ENCODE measurements around the gene KRT72. TPM values are rescaled to one million over a fixed set of nuclear protein-coding genes. Genes with fewer than 3 reads are reported as not detected.

Gene KRT72
- total and polyA plus RNA-seq, 2 donors, result not detected

DNA sequence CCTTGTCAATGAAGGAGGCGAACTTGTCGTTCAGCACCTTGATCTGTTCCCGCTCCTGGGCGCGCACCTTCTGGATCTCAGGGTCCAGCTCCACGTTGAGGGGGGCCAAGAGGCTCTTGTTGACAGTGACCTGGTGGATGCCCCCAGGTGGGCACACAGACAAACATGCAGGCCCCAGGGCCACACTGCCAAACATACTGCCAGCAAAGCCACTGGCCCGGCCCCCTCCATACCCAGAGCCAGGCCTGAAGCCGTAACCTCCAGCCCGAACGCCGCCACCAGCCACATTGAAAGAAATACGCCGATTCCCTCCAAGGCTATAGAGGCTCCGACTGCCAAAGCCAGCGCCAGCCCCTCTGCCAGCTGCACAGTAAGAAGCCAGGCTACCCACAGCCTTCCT is 28.0 kb downstream of the KRT72 start:
- DNase-seq (ENCODE audit: extremely low spot score), result no peak
- 91% methylated on average over 15 of the region's 15 CpGs for WGBS
- Histone ChIP-seq H3K4me1 (ENCODE audit: insufficient read depth) (no peaks in the 10 kb centered on the region), H3K4me3 (ENCODE audit: low read depth, low read length) (no peak overlapping the region), H3K27ac (ENCODE audit: low read depth) (no peak overlapping the region), H3K36me3 (ENCODE audit: insufficient read depth) (no peaks in the 10 kb centered on the region)

DNA sequence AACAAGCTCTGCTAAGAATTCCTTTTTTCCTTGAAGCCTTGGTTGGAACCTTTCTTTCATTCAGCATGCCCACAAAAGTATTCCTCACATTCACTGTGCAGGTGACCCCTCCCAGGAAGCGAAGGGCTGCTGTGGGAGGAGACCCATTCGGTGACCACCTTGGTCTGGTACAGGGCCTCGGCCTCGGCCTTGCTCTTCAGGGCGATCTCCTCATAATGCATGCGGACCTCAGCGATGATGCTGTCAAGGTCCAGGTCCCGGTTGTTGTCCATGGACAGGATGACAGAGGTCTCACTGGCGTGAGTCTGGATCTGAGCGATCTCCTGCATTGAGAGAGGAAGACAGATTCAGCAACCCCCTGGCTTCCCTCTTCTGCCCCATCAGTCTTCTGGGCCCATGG is 30.8 kb downstream of the KRT72 start:
- DNase-seq (ENCODE audit: extremely low spot score), result no peak
- Histone ChIP-seq H3K27ac (ENCODE audit: low read depth) (no peak overlapping the region), H3K4me3 (ENCODE audit: low read depth, low read length) (no peak overlapping the region), H3K36me3 (ENCODE audit: insufficient read depth) (no peaks in the 10 kb centered on the region), H3K4me1 (ENCODE audit: insufficient read depth) (no peaks in the 10 kb centered on the region)
- WGBS, result 95% methylated on average over 10 of the region's 10 CpGs

DNA sequence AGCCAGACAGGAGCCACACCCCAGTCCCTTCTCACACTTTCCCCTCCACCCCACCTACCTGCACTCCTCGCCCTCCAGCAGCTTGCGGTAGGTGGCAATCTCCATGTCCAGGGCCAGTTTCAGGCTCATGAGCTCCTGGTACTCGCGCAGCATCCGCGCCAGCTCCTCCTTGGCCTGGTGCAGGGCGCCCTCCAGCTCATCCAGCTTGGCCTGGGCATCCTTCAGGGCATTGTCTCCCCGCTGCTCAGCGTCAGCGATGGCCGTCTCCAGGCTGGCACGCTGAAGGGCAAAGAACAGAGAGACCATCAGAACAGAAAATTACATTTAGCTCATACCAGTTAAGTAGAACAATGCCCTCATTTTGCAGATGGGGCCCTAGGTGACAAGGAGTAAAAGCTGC is 33.2 kb downstream of the KRT72 start:
- 88% methylated on average over 12 of the region's 12 CpGs for WGBS
- no peak for DNase-seq (ENCODE audit: extremely low spot score)
- Histone ChIP-seq H3K4me3 (ENCODE audit: low read depth, low read length) (no peak overlapping the region), H3K27ac (ENCODE audit: low read depth) (no peak overlapping the region), H3K4me1 (ENCODE audit: insufficient read depth) (no peaks in the 10 kb centered on the region), H3K36me3 (ENCODE audit: insufficient read depth) (no peaks in the 10 kb centered on the region)

DNA sequence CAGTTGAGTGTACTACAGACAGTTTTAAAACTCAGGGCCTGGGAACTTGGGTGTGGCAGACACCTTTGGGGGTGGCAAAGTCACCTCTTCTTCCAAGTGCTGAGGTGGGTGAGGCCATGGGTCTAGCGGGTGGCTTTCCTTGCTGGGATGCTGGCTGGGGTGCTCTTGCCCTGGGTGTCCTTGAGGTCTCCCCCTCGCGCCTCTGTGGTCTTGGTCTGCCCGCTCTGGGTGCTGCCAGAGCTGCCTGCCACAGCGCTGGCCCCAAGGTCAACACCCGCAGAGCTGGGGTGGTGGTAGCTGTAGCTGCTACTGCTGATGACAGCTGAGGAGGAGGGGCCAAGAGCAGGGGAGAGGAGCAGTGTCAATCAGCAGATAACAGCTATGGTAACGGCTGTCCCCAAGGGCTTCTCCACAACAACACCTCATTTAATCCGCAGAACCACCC is 34.4 kb downstream of the KRT72 start:
- H3K4me3 ChIP-seq (ENCODE audit: low read depth, low read length), result no peak overlapping the region
- 77% methylated on average over 8 of the region's 8 CpGs for WGBS
- H3K4me1 ChIP-seq (ENCODE audit: insufficient read depth), result no peaks in the 10 kb centered on the region
- no peak overlapping the region for H3K27ac ChIP-seq (ENCODE audit: low read depth)
- no peak for DNase-seq (ENCODE audit: extremely low spot score)
- no peaks in the 10 kb centered on the region for H3K36me3 ChIP-seq (ENCODE audit: insufficient read depth)

DNA sequence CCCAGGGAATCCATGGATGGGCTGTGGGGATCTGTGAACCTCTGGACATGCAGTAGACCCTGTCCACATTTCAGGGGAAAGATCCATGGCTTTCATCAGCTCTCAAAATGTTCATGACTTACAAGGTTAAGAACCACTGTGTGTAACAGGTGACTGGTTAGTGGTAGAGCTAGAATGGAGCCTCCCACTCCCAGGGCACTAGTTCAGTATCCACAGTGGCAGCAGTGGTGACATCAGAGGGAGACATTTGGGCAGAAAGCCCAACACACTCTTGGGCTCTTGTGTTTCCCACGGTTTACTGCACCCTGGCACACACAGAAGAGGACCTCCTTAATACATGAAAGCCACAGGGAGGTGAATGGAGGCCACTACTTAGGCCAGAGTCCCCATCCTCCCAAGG is 36.7 kb downstream of the KRT72 start:
- Histone ChIP-seq H3K36me3 (ENCODE audit: insufficient read depth) (no peaks in the 10 kb centered on the region), H3K4me1 (ENCODE audit: insufficient read depth) (no peaks in the 10 kb centered on the region), H3K4me3 (ENCODE audit: low read depth, low read length) (no peak overlapping the region), H3K27ac (ENCODE audit: low read depth) (no peak overlapping the region)
- DNase-seq (ENCODE audit: extremely low spot score), result no peak
- WGBS, result 75% methylated on average over 1 of the region's 1 CpG

DNA sequence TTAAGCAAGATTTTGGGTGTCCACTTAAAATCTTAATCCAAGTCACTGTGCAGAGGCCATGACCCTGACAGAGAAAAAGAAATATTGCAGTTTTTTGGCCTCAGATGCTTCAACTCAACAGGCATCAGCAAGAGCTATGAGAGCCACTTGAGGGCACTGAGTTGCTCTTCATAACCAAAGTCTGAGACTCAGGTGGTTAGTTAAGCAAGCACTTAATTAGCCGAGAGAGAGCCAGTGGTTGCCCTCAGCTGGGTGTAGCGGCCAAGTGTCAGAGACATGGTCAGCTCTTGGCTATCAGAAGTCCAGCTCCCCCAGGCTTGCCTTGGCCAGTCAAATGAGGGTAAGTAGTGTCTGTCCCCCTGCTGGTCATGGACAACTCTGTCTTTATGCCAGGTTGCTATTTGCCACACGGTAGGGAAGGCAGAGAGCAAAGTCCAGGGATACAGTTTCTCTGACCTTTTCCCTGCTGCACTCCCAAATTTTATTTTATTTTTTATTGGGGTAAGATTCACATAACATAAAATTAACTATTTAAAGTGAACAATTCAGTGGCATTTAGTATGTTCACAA is 39.3 kb downstream of the KRT72 start:
- H3K27ac ChIP-seq (ENCODE audit: low read depth), result no peak overlapping the region
- WGBS, result 76% methylated on average over 3 of the region's 3 CpGs

DNA sequence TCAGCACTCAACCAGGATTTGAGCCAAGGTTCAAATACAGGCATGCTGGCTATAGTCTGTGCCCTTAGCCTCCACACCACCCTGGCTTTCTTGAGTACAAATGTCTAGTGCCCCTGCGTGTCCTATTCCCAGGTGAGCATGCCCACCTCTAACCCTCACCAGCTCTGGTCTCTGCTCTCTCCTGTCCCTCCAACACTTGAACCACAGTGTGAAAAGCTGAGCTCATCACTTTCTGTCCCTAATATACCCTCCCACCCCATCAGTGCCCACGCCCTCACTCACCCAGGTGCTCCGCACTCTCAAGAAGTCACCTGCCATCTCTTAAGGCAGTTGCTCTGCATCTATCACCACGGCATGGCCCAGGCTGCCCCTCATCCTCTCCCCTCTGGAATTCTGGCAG is 41.3 kb downstream of the KRT72 start:
- H3K27ac ChIP-seq (ENCODE audit: low read depth), result no peak overlapping the region
- no peak overlapping the region for H3K4me3 ChIP-seq (ENCODE audit: low read depth, low read length)
- H3K4me1 ChIP-seq (ENCODE audit: insufficient read depth), result no peaks in the 10 kb centered on the region
- no peak for DNase-seq (ENCODE audit: extremely low spot score)
- 81% methylated on average over 4 of the region's 4 CpGs for WGBS
- no peaks in the 10 kb centered on the region for H3K36me3 ChIP-seq (ENCODE audit: insufficient read depth)

More for the DNA sequence above, 39.3 kb downstream of the KRT72 start:
- DNase-seq (ENCODE audit: extremely low spot score), result no peak
- no peaks in the 10 kb centered on the region for H3K36me3 ChIP-seq (ENCODE audit: insufficient read depth)
- no peak overlapping the region for H3K4me3 ChIP-seq (ENCODE audit: low read depth, low read length)
- H3K4me1 ChIP-seq (ENCODE audit: insufficient read depth), result no peaks in the 10 kb centered on the region

DNA sequence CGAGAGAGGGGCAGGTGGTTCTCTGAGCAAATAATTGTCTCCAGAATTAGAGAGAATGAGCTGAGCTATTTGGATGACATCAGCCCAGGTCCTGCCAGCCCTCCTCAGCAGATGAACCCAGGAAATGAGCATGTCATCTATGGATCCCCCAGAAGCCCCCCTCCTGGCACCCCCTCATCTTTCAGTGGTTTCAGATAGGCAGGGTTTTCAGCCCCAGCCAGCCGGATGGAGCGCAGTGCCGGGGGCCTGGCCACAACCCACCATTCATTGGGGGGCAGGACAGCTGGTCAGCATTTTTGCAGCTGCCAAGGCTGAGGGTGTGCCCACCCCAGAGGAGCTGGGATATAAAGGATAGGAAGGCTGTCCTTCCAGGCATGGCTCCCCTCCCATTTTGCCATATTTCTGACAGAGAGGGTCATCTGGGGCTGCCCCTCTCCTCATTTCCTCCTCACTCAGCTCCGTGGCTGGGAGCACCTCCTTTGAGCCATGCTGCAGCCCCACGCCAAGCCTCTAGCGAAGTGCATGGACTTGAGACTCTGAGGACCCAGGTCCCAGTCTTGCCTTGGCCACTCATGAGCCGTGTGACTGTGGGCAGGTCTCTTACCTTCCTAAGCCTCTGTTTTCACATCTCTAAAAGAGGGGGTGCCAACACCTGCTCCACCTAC is 42.4 kb downstream of the KRT72 start:
- WGBS, result 74% methylated on average over 8 of the region's 8 CpGs
- Histone ChIP-seq H3K4me1 (ENCODE audit: insufficient read depth) (no peaks in the 10 kb centered on the region), H3K4me3 (ENCODE audit: low read depth, low read length) (no peak overlapping the region), H3K36me3 (ENCODE audit: insufficient read depth) (no peaks in the 10 kb centered on the region), H3K27ac (ENCODE audit: low read depth) (no peak overlapping the region)
- DNase-seq (ENCODE audit: extremely low spot score), result no peak

DNA sequence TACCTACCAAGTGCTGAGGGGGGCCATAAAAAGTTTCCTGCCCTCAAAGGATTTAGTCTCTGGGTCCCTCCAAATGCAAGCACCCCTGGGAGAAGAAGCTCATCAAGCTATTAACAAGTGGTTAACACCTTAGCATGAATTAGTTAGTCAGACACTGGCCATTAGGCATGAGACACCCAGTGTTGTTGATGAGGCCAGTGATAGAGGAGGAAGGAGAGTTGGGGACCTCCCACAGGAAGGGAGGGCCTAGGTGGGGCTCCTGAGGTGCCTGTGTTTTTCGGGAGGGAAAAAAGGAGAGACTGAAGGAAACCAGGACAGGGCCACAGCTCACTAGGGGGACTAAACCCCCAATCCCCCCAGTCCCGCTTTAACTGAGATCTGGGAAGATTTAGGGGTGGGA is 43.8 kb downstream of the KRT72 start:
- H3K27ac ChIP-seq (ENCODE audit: low read depth), result no peak overlapping the region
- 75% methylated on average over 2 of the region's 2 CpGs for WGBS
- no peak for DNase-seq (ENCODE audit: extremely low spot score)
- no peaks in the 10 kb centered on the region for H3K4me1 ChIP-seq (ENCODE audit: insufficient read depth)
- no peak overlapping the region for H3K4me3 ChIP-seq (ENCODE audit: low read depth, low read length)
- no peaks in the 10 kb centered on the region for H3K36me3 ChIP-seq (ENCODE audit: insufficient read depth)

DNA sequence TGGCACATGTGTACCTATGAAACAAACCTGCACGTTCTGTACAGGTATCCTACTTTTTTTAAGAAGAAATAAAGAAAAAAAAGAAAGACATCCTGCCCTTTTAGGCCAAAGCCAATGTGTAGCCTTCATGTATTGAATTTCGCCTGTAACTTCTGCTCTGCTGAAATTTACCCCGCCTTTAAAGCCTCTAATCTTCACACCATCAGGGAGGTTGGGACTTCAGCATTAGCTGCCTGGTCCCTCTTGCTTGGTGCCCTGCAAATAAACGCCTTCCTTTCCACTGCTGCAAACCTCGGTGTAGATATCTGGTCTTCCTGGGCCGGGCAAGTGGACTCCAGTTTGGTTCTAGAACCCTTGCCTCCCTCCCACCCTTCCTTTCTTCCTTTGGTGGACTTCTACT is 45.7 kb downstream of the KRT72 start:
- no peak overlapping the region for H3K27ac ChIP-seq (ENCODE audit: low read depth)
- no peak overlapping the region for H3K4me3 ChIP-seq (ENCODE audit: low read depth, low read length)
- no peak for DNase-seq (ENCODE audit: extremely low spot score)
- no peaks in the 10 kb centered on the region for H3K4me1 ChIP-seq (ENCODE audit: insufficient read depth)
- H3K36me3 ChIP-seq (ENCODE audit: insufficient read depth), result no peaks in the 10 kb centered on the region
- 84% methylated on average over 6 of the region's 6 CpGs for WGBS

DNA sequence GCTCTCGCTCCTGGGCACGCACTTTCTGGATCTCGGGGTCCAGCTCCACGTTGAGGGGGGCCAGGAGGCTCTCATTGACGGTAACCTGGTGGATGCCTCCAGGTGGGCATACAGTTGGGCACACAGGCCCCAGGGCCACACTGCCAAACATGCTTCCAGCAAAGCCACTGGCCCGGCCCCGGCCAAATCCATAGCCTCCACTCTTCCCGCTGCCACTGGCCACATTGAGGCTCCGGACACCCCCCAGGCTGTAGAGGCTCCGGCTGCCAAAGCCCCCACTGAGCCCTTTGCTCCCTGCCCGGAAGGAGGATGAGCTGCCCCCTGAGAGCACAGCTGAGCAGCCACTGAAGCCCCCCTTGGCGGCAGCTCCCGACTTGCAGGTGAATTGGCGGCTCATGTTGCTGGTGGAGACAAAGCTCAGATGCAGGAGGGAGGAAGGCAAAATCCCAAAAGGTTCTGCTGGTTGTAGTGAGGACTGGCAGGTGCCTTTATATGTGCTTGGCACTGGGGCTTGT is 48.5 kb downstream of the KRT72 start, which contains the start of gene KRT71:
TSS of gene KRT71 (minus strand) at position 465 of the 515 bp plus-strand sequence. CDS start at position 397, 68 bp downstream.
- no peak within 1 kb of the TSS for H3K4me3 ChIP-seq (ENCODE audit: low read depth, low read length)
- 88% methylated on average over 14 of the region's 14 CpGs for WGBS
- no peak for DNase-seq (ENCODE audit: extremely low spot score)
- no peaks in the 10 kb centered on the region for H3K4me1 ChIP-seq (ENCODE audit: insufficient read depth)
- no peaks in the 10 kb centered on the region for H3K36me3 ChIP-seq (ENCODE audit: insufficient read depth)
- no peak within 1 kb of the TSS for H3K27ac ChIP-seq (ENCODE audit: low read depth)

DNA sequence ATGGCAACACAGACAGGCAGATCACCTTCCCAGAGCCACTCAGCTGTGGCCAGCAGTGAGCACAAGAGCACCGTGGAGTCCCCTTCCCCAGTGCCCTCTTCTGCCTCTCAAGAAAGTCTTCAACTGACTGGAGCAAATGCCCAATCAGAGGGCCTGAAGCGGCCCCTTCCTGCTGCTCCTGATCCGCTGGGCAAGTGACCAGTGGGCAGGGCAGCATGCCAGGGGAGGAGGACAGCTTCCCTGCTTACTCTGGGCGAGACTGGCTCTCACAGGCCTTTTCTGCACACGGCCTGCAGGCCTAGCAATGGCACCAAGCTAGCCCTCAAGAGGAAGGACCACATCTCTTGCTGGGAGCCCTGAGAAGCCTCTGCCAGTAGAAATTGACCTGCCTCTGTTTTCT is 49.2 kb downstream of the KRT72 start:
- Histone ChIP-seq H3K36me3 (ENCODE audit: insufficient read depth) (no peaks in the 10 kb centered on the region), H3K27ac (ENCODE audit: low read depth) (no peak overlapping the region), H3K4me3 (ENCODE audit: low read depth, low read length) (no peak overlapping the region), H3K4me1 (ENCODE audit: insufficient read depth) (no peaks in the 10 kb centered on the region)
- no peak for DNase-seq (ENCODE audit: extremely low spot score)
- WGBS, result 78% methylated on average over 5 of the region's 5 CpGs

DNA sequence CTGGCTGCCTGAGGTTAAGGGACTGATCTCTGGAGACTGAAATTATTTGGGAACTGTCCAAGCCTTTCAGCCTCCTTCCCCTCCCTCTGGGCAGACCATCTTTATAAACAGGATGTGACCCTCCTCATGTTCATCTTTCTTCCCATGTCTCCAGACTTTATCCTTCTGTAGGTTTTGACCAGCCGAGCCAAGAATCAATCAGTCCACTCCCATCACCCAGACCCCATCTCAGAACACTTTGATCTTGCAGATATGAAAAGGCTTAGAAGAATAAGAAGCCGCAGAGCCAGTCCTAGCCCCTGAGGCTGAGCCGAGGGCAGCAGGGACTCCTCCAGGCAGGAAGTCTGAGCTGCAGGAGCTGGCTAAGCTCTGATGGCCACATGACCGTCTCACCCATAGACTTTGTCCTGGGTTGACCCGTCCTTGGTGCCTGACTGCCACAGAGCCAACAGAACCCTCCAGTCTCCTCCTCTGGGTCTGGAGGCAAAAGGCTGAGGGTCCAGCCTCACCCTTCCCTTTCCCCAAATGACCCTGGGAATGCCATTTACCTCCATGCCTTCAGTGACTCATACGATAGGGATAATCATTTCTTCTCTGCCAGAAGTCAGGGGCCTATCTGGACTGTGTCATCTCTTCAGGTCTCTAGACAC is 49.9 kb downstream of the KRT72 start:
- WGBS, result 46% methylated on average over 6 of the region's 6 CpGs
- Histone ChIP-seq H3K4me1 (ENCODE audit: insufficient read depth) (no peaks in the 10 kb centered on the region), H3K27ac (ENCODE audit: low read depth) (no peak overlapping the region), H3K4me3 (ENCODE audit: low read depth, low read length) (no peak overlapping the region), H3K36me3 (ENCODE audit: insufficient read depth) (no peaks in the 10 kb centered on the region)
- no peak for DNase-seq (ENCODE audit: extremely low spot score)

DNA sequence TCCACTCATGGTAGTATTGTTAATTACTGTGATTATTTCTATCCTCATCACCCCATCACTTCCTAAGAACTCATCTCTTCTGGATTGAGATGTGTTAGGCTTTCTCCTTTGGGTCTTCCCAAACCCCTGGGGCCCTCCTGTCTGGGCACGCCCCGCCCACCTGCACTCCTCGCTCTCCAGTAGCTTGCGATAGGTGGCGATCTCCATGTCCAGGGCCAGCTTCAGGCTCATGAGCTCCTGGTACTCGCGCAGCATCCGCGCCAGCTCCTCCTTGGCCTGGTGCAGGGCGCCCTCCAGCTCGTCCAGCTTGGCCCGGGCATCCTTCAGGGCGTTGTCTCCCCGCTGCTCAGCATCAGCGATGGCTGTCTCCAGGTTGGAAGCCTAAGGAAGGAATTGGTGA is 55.1 kb downstream of the KRT72 start:
- WGBS, result 94% methylated on average over 15 of the region's 15 CpGs
- no peaks in the 10 kb centered on the region for H3K36me3 ChIP-seq (ENCODE audit: insufficient read depth)
- H3K27ac ChIP-seq (ENCODE audit: low read depth), result no peak overlapping the region
- H3K4me3 ChIP-seq (ENCODE audit: low read depth, low read length), result no peak overlapping the region
- DNase-seq (ENCODE audit: extremely low spot score), result no peak
- no peaks in the 10 kb centered on the region for H3K4me1 ChIP-seq (ENCODE audit: insufficient read depth)
